SK-N-SH (cell line): ENCODE results near the gene MBTPS1.

Source experiments
- EP300 ChIP-seq, 2 experiments: IDR thresholded peaks; 2 replicates each; pipeline versions ENCODE4 v1.4.0 to v1.6.1; 2012; ENCODE audit warnings: borderline replicate concordance in 1 of 2, low read depth in 1 of 2, low read length in 1 of 2
- POLR2AphosphoS5 ChIP-seq: IDR thresholded peaks from 2 replicates; pipeline ENCODE4 v1.6.1; 2012; ENCODE audit warnings: low read depth, low read length
- SMC3 ChIP-seq: IDR thresholded peaks from 2 replicates; pipeline ENCODE4 v1.6.1; 2012; ENCODE audit warnings: low read depth, low read length, improper control_type of control experiment
- YY1 ChIP-seq: IDR thresholded peaks from 2 replicates; pipeline ENCODE4 v1.4.0; 2012; ENCODE audit warnings: low read depth, mild to moderate bottlenecking
- TF ChIP-seq, protein P1 (sequence below): fragments of 200-600 bp; sonication (generic); IDR thresholded peaks from 2 replicates; pipeline ENCODE4 v1.6.1; 2017; ENCODE audit warnings: antibody characterized with exemption, mild to moderate bottlenecking, moderate library complexity

DNA sequence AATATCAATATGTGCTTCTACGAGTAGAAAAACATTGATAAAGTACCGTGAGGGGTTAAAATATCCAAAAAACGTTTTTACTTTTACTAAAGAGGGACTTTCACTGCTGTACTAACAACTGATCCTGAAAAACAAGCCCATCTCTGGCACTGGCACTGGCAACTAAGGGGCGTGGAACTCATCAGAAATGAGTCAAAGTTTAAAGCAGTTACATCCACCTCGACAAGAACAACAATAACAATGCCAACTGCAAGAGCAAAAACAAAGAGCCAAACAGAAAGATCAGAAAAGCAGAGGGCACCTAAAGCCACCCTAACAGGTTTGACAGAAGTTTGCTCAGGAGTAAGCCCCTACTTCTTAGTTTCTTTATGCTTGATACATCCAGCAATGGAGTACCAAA lies 13.1 kb downstream of the MBTPS1 start:
- TF ChIP-seq, protein P1, sequence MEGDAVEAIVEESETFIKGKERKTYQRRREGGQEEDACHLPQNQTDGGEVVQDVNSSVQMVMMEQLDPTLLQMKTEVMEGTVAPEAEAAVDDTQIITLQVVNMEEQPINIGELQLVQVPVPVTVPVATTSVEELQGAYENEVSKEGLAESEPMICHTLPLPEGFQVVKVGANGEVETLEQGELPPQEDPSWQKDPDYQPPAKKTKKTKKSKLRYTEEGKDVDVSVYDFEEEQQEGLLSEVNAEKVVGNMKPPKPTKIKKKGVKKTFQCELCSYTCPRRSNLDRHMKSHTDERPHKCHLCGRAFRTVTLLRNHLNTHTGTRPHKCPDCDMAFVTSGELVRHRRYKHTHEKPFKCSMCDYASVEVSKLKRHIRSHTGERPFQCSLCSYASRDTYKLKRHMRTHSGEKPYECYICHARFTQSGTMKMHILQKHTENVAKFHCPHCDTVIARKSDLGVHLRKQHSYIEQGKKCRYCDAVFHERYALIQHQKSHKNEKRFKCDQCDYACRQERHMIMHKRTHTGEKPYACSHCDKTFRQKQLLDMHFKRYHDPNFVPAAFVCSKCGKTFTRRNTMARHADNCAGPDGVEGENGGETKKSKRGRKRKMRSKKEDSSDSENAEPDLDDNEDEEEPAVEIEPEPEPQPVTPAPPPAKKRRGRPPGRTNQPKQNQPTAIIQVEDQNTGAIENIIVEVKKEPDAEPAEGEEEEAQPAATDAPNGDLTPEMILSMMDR = no peak
- TF ChIP-seq POLR2AphosphoS5 = no peak
- no peak for TF ChIP-seq SMC3
- no peak for TF ChIP-seq EP300 (IDR thresholded peaks at IDR 0.05; ENCODE audit: borderline replicate concordance in 1 of 2, low read depth in 1 of 2, low read length in 1 of 2)
- TF ChIP-seq YY1 = no peak
